Type B pancreatic cell (in vitro differentiated cells): ENCODE data around the gene EXOSC7. TPM values are rescaled to one million over a fixed set of nuclear protein-coding genes. Genes with fewer than 3 reads are reported as not detected.
"Not testable (repeated sequence)": the region's sequence is repeated elsewhere in the genome, so short reads cannot be mapped to it uniquely, and the experiment has no call there.

Experiments used
- DNase-seq: peaks from one replicate; pipeline ENCODE4 v3.0.0; 2021; ENCODE audit warnings: mixed read lengths; ENCODE audit not compliant: unreplicated experiment; ENCODE audit errors: extremely low spot score
- H3K27ac Mint-ChIP-seq: 2 replicates; pipeline ENCODE4 v1.8.0; 2021; ENCODE audit warnings: mild to moderate bottlenecking, mixed read lengths
- H3K27me3 Mint-ChIP-seq: 2 replicates; pipeline ENCODE4 v1.8.0; 2021; ENCODE audit warnings: mixed read lengths
- H3K36me3 Mint-ChIP-seq: 2 replicates; pipeline ENCODE4 v1.8.0; 2021; ENCODE audit warnings: mixed read lengths
- H3K4me1 Mint-ChIP-seq: one replicate; pipeline ENCODE4 v1.8.0; 2021; ENCODE audit warnings: mixed read lengths; ENCODE audit not compliant: unreplicated experiment
- H3K4me3 Mint-ChIP-seq: 2 replicates; pipeline ENCODE4 v1.8.0; 2021; ENCODE audit warnings: mild to moderate bottlenecking, mixed read lengths
- H3K9me3 Mint-ChIP-seq: 2 replicates; pipeline ENCODE4 v1.8.0; 2021; ENCODE audit warnings: mixed read lengths
- total RNA-seq: library from RNA; stranded (reverse); gene quantifications from 2 replicates; pipeline ENCODE4 v1.2.1, GENCODE V29; 2021; ENCODE audit warnings: low replicate concordance
- TF ChIP-seq, protein P1 (sequence below): fragments of 200-600 bp; sonication (generic); conservative IDR thresholded peaks from 2 replicates; pipeline ENCODE4 v1.5.0; 2021; ENCODE audit warnings: antibody characterized with exemption, mild to moderate bottlenecking

The EXOSC7 gene
- total RNA-seq, 1 donor from 2014 or later = 49.7 TPM

DNA sequence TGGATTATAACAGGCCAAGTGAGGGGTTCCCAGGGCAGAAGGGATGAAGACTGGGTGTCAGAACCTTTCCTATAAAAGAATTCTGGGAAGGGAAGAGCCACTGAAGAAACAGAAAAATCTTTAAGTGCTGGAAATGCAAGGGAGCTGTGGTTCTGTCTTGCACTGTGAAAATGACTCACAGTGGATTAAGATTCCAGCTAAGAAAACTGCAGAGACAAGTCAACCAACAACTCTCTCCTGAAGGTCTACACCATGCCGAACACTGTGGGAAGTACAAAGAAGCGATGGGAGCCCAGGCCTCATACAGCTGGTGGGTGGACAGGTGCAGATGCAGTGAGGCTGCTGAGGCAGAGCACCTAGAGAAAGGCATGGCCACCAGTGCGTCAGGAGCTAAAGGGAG lies 27.8 kb upstream of the EXOSC7 start:
- DNase-seq = no peak
- Mint-ChIP-seq H3K27ac (no peak overlapping the region), H3K27me3 (no peaks in the 10 kb centered on the region), H3K36me3 (peaks cover 4% of the 10 kb centered on the region), H3K4me3 (no peak overlapping the region), H3K9me3 (peaks cover 4% of the 10 kb centered on the region), H3K4me1 (peaks cover 7% of the 10 kb centered on the region)
- TF ChIP-seq, protein P1, sequence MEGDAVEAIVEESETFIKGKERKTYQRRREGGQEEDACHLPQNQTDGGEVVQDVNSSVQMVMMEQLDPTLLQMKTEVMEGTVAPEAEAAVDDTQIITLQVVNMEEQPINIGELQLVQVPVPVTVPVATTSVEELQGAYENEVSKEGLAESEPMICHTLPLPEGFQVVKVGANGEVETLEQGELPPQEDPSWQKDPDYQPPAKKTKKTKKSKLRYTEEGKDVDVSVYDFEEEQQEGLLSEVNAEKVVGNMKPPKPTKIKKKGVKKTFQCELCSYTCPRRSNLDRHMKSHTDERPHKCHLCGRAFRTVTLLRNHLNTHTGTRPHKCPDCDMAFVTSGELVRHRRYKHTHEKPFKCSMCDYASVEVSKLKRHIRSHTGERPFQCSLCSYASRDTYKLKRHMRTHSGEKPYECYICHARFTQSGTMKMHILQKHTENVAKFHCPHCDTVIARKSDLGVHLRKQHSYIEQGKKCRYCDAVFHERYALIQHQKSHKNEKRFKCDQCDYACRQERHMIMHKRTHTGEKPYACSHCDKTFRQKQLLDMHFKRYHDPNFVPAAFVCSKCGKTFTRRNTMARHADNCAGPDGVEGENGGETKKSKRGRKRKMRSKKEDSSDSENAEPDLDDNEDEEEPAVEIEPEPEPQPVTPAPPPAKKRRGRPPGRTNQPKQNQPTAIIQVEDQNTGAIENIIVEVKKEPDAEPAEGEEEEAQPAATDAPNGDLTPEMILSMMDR = no peak

DNA sequence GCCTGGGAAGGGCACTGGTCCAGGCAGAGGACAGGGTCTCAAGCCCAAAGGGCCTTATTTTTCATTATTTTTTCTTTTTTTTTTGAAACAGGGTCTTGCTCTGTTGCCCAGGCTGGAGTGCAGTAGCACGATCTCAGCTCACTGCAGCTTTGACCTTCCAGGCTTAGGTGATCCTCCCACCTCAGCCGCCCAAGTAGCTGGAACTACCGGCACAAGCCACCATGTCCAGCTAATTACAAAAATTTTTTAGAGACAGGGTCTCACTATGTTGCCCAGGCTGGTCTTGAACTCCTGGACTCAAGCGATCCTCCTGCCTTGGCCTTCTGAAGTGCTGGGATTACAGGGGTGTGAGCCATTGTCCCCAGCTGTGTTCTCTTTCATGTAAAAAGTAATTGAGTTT lies 26.3 kb upstream of the EXOSC7 start:
- H3K4me1 Mint-ChIP-seq, H3K36me3 Mint-ChIP-seq, H3K9me3 Mint-ChIP-seq, H3K27me3 Mint-ChIP-seq, H3K27ac Mint-ChIP-seq, DNase-seq, H3K4me3 Mint-ChIP-seq: not testable (repeated sequence)

DNA sequence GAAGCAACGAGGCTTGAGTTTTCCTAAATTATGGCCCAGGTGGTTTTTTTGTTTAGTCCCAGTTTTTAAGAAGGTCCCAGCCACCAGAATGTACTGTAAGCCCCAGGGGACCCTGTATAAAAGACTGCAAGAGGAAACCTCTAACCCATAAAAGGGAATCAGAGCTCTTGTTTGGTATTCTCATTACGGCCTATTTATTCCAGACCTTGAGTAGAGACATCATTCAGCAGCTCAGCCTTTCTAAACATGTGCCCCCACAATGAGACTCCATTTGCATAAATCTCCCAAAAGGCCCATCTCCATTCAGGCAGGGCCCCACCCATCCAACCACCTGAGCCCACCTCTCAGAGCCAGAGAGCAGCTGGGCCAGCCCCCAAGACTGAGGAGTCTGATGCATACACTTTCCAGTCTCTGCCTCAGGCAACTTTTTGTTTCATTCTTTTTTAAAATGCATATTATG lies 25.7 kb upstream of the EXOSC7 start:
- Mint-ChIP-seq H3K9me3 (peaks cover 4% of the 10 kb centered on the region), H3K27ac (peak overlapping the region; percentile 27)

DNA sequence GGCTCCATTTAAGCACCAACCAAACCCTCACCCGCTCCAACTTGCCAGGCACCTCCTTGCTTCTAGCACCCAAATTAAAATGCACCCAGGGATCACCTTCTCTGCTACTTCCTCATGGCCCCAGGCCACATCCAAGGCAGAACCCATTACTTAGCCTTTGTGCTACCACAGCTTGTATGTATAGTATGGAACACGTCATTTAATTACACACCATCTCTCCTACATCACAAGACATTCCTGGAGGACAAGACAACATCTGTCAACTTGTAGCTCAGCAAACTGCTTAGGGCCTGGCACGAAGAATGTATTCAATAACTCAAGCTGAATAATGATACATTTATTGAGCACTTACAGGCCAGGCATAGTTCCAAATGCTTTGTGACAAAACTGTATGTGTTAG lies 23.4 kb upstream of the EXOSC7 start:
- peaks cover 11% of the 10 kb centered on the region for H3K4me1 Mint-ChIP-seq
- peak overlapping the region; percentile 82 for H3K27ac Mint-ChIP-seq
- no peak for DNase-seq
- TF ChIP-seq, protein P1 = no peak
- peaks cover 4% of the 10 kb centered on the region for H3K9me3 Mint-ChIP-seq
- H3K4me3 Mint-ChIP-seq = no peak overlapping the region
- H3K27me3 Mint-ChIP-seq = no peaks in the 10 kb centered on the region
- peaks cover 9% of the 10 kb centered on the region for H3K36me3 Mint-ChIP-seq

More for the DNA sequence above, 25.7 kb upstream of the EXOSC7 start:
- Mint-ChIP-seq H3K4me1 (peaks cover 7% of the 10 kb centered on the region), H3K36me3 (no peaks in the 10 kb centered on the region), H3K4me3 (no peak overlapping the region), H3K27me3 (no peaks in the 10 kb centered on the region)
- no peak for DNase-seq
- TF ChIP-seq, protein P1 = no peak

DNA sequence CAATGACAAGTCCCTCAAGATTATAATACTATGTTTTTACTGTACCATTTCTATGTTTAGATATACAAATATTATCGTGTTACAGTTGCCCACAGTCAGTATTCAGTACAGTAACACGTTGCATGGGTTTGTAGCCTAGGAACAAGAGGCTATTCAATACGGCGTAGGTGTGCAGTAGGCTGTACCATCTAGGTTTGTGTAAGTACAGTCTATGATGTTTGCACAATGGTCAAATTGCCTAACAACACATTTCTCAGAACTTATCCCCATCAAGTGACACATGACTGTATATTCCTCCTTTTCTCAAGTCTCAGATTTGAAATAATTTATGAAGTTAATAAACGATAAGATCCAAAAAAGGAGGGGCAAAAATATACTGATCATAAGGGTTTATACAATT lies 21.7 kb upstream of the EXOSC7 start:
- Mint-ChIP-seq H3K27ac (no peak overlapping the region), H3K4me1 (peaks cover 11% of the 10 kb centered on the region), H3K9me3 (peaks cover 4% of the 10 kb centered on the region), H3K36me3 (peaks cover 11% of the 10 kb centered on the region), H3K27me3 (no peaks in the 10 kb centered on the region), H3K4me3 (no peak overlapping the region)
- TF ChIP-seq, protein P1 = no peak
- DNase-seq = no peak

DNA sequence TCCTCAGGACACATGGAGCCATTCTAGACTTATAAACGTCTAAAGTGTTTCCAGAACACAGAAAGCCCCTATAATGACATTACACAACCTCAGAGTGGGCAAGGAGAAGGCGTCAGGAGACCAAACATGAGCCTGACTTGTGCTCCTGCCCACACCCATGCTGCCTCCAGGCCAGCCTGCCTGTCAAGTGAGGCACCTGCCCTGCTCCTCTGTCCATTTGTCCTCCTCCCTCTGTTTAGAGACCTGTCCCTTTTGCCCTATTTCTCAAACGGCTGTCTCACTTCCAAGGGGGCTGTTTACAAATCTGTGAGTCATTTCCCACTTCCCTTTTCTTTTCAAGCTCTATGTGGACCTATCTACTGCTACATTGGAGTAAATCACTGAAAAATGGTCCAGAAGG lies 21.1 kb upstream of the EXOSC7 start:
- Mint-ChIP-seq H3K9me3 (peaks cover 4% of the 10 kb centered on the region), H3K27me3 (no peaks in the 10 kb centered on the region), H3K27ac (no peak overlapping the region), H3K4me1 (peaks cover 11% of the 10 kb centered on the region), H3K36me3 (peaks cover 11% of the 10 kb centered on the region), H3K4me3 (no peak overlapping the region)
- TF ChIP-seq, protein P1 = no peak
- DNase-seq = no peak
